Hepatocyte (in vitro differentiated cells): ENCODE data around the gene ZNF398.

Source experiments
- EZH2 ChIP-seq: fragments of 200-600 bp; sonication (generic); IDR thresholded peaks from 2 replicates; pipeline ENCODE4 v1.6.1; 2016; ENCODE audit warnings: antibody characterized with exemption, mild to moderate bottlenecking, borderline replicate concordance
- EZH2phosphoT487 ChIP-seq: fragments of 200-600 bp; sonication (generic); IDR thresholded peaks from one replicate; pipeline ENCODE4 v1.6.1; 2018; ENCODE audit warnings: antibody characterized with exemption, mild to moderate bottlenecking, low read depth, moderate library complexity; ENCODE audit not compliant: unreplicated experiment, severe bottlenecking
- TF ChIP-seq, protein P1 (sequence below): fragments of 200-600 bp; sonication (generic); IDR thresholded peaks from 2 replicates; pipeline ENCODE4 v1.5.1; 2016; ENCODE audit warnings: antibody characterized with exemption, mild to moderate bottlenecking; ENCODE audit not compliant: poor library complexity

DNA sequence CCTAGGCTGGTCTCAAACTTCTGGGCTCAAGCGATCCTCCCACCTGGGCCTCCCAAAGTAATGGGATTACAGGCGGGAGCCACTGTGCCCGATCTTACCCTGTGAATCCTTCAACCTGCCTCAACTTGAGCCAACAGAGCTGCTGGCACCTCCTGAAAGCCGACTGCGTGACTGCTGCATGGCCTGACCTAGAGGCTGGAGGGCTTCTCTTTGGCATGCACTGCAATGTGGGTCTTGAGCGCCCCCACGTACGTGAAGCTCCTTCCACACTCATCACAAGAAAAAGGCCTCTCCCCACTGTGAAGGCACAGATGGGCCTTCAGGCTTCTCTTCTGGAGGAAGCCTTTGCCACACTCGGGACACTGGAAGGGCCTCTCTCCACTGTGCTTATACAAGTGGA lies 43.8 kb upstream of the ZNF398 start:
- TF ChIP-seq EZH2phosphoT487 (no peak), EZH2 (no peak)
- TF ChIP-seq, protein P1, sequence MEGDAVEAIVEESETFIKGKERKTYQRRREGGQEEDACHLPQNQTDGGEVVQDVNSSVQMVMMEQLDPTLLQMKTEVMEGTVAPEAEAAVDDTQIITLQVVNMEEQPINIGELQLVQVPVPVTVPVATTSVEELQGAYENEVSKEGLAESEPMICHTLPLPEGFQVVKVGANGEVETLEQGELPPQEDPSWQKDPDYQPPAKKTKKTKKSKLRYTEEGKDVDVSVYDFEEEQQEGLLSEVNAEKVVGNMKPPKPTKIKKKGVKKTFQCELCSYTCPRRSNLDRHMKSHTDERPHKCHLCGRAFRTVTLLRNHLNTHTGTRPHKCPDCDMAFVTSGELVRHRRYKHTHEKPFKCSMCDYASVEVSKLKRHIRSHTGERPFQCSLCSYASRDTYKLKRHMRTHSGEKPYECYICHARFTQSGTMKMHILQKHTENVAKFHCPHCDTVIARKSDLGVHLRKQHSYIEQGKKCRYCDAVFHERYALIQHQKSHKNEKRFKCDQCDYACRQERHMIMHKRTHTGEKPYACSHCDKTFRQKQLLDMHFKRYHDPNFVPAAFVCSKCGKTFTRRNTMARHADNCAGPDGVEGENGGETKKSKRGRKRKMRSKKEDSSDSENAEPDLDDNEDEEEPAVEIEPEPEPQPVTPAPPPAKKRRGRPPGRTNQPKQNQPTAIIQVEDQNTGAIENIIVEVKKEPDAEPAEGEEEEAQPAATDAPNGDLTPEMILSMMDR: no peak
